SK-N-SH treated with all-trans-retinoic acid at 6 μM for 48 hours (cell line): Measurements from ENCODE around the gene RCOR1.

Experiments used
- ARNTL ChIP-seq: fragments of 450-650 bp; formaldehyde crosslinking; IDR thresholded peaks from 2 replicates; pipeline ENCODE4 v1.5.0; 2020; ENCODE audit warnings: low read depth, mild to moderate bottlenecking, moderate library complexity, borderline replicate concordance
- CSRNP3 ChIP-seq: fragments of 250-450 bp; sonication (Bioruptor Pico); IDR thresholded peaks from 2 replicates; pipeline ENCODE4 v1.5.1; 2021; ENCODE audit warnings: mild to moderate bottlenecking, moderate library complexity
- ESRRG ChIP-seq: fragments of 250-450 bp; sonication (Bioruptor Pico); IDR thresholded peaks from 2 replicates; pipeline ENCODE4 v1.6.1; 2021; ENCODE audit warnings: mild to moderate bottlenecking
- OSR1 ChIP-seq: fragments of 250-450 bp; sonication (Bioruptor Pico); IDR thresholded peaks from 2 replicates; pipeline ENCODE4 v1.8.0; 2022; ENCODE audit warnings: moderate library complexity, mild to moderate bottlenecking, inconsistent platforms
- PATZ1 ChIP-seq: fragments of 250-450 bp; sonication (Bioruptor Pico); IDR thresholded peaks from 2 replicates; pipeline ENCODE4 v1.8.0; 2020; ENCODE audit warnings: mild to moderate bottlenecking, moderate library complexity, borderline replicate concordance
- PPARA ChIP-seq: fragments of 250-450 bp; sonication (Bioruptor Pico); IDR thresholded peaks from 2 replicates; pipeline ENCODE4 v1.5.0; 2020; ENCODE audit warnings: mild to moderate bottlenecking, borderline replicate concordance
- RARB ChIP-seq: fragments of 250-450 bp; sonication (Bioruptor Pico); IDR thresholded peaks from 2 replicates; pipeline ENCODE4 v1.8.0; 2021; ENCODE audit warnings: mild to moderate bottlenecking, moderate library complexity
- TCF4 ChIP-seq: fragments of 250-450 bp; sonication (Bioruptor Pico); IDR thresholded peaks from 2 replicates; pipeline ENCODE4 v1.8.0; 2021; ENCODE audit warnings: mild to moderate bottlenecking, moderate library complexity, borderline replicate concordance
- TSHZ2 ChIP-seq: fragments of 250-450 bp; sonication (Bioruptor Pico); IDR thresholded peaks from 2 replicates; pipeline ENCODE4 v1.5.0; 2020; ENCODE audit warnings: mild to moderate bottlenecking, moderate library complexity
- ZFP3 ChIP-seq: fragments of 250-450 bp; sonication (Bioruptor Pico); IDR thresholded peaks from 2 replicates; pipeline ENCODE4 v1.5.0; 2020; ENCODE audit warnings: mild to moderate bottlenecking, moderate library complexity
- ZFP30 ChIP-seq: fragments of 450-650 bp; formaldehyde crosslinking; IDR thresholded peaks from 2 replicates; pipeline ENCODE4 v1.5.0; 2022; ENCODE audit warnings: mild to moderate bottlenecking, moderate library complexity
- ZNF8 ChIP-seq: fragments of 450-650 bp; formaldehyde crosslinking; IDR thresholded peaks from 2 replicates; pipeline ENCODE4 v1.5.0; 2020; ENCODE audit warnings: mild to moderate bottlenecking, moderate library complexity

- no peak for TF ChIP-seq TCF4 (CRISPR knock-in tag)
- no peak for TF ChIP-seq ZFP30
- TF ChIP-seq RARB (CRISPR knock-in tag) = no peak
- TF ChIP-seq PATZ1 = no peak
- no peak for TF ChIP-seq ZNF8 (CRISPR knock-in tag)
- TF ChIP-seq ARNTL (CRISPR knock-in tag) = no peak
- no peak for TF ChIP-seq ZFP3
- TF ChIP-seq OSR1 = no peak
- TF ChIP-seq PPARA (CRISPR knock-in tag) = no peak
- no peak for TF ChIP-seq TSHZ2 (CRISPR knock-in tag)
- TF ChIP-seq CSRNP3 (CRISPR knock-in tag) = no peak
- no peak for TF ChIP-seq ESRRG (CRISPR knock-in tag)
Measured at GRCh38 chr14:102772781-102773570, 180.5 kb downstream of the RCOR1 start.
